Measurements from ENCODE around the gene TCHP.

GRCh38 chr12:109927622-109928021, 27.5 kb downstream of the TCHP start:
- TF ChIP-seq CTCF (IDR thresholded peaks at IDR 0.05) = peak; percentile 57
- TF ChIP-seq EZH2 (IDR thresholded peaks at IDR 0.05; ENCODE audit: borderline replicate concordance, insufficient read depth, low read depth, low read length, poor library complexity, severe bottlenecking) = no peak
